SKM-1 treated with dmso at 0.1 percent for 144 hours (cell line): Measurements from ENCODE around the gene DENND5B.
A peak's percentile ranks its signal among the peaks of the same experiment; 100 is the strongest.
"Not testable (repeated sequence)": the region's sequence is repeated elsewhere in the genome, so short reads cannot be mapped to it uniquely, and the experiment has no call there.

ENCODE experiments used
- DNase-seq: peaks from one replicate; lab custom pipeline; 2025; ENCODE audit not compliant: unreplicated experiment; lab: John Stamatoyannopoulos, UW

DENND5B gene

DNA sequence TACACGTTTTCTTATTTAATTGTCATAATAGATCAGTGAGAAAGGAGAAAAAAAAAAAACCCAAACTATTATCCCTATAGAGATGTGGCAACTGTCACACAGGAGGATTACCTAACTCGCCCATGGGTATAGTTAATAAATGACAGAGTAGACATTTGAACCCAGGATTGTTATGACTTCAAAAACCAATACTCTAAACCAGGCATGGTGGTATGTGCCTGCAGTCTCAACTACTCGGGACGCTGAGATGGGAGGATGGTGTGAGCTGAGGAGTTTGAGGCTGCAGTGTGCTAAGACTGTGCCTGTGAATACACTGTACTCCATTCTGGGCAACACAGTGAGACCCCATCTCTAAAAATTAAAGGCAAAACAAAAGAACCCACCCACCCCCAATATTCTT, 114.5 kb downstream of the DENND5B start:
- DNase-seq, result no peak

DNA sequence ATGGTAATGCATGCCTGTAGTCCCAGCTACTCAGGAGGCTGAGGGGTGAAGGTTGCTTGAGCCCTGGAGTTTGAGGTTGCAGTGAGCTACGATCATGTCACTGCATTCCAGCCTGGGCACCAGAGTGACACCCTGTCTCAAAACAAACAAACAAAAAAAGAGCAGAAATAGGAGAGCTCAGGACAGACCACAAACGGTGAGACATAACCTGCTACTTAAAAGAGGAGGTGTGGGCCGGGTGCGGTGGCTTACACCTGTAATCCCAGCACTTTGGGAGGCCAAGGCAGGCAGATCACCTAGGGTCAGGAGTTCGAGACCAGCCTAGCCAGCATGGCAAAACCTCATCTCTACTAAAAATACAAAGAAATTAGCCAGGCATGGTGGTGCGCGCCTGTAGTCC, 115.3 kb downstream of the DENND5B start:
- not testable (repeated sequence) for DNase-seq

DNA sequence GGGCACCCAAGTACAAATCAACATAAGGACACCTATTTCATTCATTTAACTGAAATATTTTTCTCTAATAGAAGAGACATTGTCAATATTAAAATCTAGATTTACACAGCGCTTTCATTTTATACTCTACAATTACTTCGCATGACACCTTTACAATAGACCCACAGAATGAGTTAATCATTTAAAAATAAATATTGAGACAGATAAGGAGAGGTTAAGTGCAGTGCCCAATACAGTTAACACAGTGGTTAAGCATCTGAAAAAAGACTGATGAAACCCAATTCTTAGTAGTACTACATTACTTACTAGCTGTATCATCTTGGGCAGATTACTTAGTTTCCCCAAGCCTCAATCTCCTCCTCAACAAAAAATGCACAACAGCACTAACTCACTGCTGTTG, 116.2 kb downstream of the DENND5B start:
- no peak for DNase-seq

DNA sequence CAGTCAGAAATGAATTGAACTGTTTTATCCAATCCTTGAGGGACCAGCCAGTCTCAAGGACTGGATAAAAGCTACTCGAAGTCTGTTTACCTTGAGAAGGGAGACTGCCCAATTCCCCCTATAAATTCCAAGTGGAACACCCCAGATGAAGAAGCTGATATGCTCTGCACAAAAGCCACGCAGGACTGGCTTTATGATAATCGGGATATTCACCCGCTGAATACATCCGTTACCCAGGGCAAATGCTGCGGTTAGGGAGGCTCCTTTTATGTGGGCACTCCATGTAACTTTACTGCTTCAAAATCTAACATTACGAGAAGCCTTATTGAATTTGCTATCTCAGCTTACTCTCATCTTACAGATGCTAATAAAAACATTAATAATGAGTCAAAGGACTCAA, 119.1 kb downstream of the DENND5B start:
- DNase-seq, result no peak

DNA sequence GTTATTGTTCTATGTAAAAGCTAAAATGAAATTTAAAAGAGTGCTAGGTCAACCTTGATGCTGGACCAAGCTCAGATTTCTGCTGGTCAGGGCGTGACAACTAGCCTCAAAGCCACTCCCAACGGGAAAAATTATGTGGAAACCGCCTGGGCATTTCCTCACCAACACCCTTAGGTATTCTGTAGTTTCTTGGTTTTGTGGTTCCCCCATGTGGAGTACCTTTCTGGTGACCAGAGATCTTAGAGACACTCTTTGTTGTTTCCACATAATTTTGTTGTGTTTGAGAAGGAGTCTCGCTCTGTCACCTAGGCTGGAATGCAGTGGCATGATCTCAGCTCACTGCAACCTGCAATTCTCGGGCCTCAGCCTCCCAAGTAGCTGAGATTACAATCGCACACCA, 119.9 kb downstream of the DENND5B start:
- no peak for DNase-seq

DNA sequence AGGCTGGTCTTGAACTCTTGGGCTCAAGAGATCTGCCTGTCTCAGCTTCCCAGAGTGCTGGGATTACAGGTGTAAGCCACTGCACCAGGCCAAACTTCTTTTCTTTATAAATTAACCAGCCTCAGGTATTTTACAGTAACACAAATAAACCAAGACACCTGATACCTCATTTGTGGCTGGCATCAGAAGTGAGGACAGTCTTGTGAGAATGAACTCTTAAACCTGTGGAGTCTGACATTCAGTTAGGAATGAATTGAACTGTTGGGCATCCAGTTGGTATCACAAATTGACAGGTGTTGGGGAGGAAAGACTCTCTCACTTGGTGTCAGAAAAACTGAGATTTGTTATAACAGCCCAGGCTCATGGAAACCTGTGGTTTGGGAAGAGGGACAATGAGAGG, 120.5 kb downstream of the DENND5B start:
- DNase-seq, result no peak

DNA sequence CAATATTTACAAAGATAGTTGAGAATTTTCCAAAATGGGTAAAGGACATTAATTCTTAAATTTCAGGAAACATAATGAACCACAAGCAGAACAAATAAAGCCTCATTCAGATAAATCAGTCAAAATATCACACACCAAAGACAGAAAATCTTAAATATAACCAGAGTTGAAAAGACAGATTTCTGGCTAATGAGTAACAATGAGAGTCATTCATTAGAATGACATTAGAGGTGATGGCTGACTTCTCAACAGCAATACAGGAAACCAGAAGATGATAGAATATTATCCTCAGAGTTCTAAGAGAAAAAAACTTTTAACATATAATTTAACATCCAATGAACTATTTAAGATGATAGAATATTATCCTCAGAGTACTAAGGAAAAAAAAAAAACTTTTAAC, 124.2 kb downstream of the DENND5B start:
- no peak for DNase-seq

DNA sequence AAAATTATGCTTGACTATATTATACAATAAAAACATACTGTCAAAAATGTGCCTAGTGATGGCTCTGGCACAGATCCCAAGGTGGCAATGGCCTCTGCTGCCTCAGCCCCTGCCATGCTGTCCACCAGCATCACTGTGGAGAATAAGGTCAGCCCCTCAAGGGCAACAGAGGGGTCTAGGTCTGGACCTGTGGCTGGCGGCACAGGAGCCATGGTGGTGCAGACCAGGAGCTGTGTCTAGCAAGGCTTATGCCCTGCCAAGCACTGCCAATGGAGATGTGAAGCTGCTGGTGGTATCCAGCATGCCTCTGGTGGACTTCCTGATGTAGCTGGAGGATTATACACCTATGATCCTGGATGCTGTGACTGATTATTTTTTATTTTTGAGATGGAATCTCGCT, 125.9 kb downstream of the DENND5B start:
- no peak for DNase-seq

DNA sequence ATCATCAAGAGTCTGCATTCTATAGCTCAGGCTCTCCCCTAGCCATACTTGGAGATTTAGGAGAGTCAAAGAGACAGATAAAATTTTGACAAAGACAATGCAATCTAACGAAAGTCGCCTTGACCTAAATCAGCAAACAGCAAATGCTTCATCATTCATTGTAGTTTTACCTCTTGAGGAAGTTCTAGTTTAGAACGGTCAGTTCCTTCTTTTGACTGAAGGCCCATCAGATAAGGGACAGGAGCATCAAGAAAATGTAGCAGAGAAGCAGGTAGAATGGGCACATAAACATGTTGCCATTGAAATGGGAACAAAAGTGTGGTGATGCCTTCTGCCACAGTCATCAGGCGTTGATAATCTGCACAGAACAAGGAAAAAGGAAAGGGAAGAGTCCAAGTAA, 130.9 kb downstream of the DENND5B start:
- DNase-seq, result no peak

DNA sequence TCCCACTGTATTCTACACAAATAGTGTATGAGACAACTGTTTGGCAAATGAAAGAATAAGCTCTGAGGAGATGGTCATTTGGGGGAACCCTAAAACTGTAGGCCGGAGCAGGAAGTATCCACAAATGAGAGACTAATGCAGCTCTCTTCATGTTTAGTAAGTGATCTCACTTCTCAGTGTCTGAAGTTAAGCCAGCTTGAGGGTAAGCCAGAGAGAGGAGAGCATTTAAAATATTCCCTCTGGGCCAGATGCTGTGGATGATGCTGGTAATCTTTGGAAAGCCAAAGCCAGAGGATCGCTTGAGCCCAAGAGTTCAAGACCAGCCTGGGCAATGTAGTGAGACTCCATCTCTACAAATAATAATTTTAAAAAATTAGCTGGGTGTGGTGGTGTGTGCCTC, 134.4 kb downstream of the DENND5B start:
- DNase-seq, result no peak

DNA sequence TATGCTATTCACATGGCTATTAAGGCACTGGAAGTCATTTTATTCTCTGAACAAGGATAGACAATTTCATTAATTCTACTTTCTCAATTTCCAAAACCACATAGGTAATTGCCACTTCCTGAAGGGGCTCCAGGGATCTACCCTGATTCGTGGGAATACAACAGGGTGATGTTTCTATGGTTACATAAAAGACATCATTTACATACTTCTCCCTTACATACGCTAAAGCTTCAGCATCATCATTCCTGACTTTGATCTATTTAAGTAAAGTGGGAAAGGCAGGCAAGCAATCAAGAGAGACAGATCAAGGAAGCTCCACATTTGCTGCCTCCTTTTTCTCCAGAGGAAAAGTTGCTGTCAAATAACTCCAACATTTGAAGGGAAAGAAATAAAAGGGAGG, 146.2 kb downstream of the DENND5B start:
- DNase-seq, result no peak

DNA sequence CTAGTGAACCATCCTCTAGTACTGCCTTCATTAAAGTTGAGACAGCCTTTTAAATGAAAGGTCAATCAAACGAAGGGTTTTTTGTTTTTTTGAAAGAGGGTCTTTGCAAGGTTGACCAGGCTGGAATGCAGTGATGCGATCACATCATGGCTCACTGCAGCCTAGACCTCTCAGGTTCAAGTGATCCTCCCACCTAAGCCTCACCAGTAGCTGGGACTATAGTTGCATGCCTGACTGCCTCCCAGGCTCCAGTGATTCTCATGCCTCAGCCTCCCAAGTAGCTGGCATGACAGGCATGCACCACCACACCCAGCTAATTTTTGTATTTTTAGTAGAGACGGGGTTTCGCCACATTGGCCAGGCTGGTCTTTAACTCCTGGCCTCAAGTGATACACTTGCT, 150.3 kb downstream of the DENND5B start:
- DNase-seq, result no peak

DNA sequence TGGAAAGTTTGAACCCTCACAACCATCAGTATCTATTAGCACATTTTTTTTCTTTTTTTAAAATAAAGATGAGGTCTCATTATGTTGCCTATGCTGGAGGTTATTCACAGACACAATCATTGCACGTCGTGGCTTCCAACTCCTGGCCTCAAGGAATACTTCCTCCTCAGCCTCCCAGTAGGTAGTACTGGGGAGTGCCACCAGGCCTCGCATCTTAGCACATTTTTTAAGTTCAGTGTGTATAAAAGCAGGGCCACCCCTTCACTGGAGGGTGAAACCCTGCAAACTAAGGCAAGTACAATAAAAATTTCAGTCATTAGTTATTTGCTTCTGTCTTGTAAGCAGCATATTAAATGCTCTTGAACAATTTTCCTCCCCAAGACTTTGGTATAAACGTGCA, 150.8 kb downstream of the DENND5B start:
- DNase-seq, result no peak

DNA sequence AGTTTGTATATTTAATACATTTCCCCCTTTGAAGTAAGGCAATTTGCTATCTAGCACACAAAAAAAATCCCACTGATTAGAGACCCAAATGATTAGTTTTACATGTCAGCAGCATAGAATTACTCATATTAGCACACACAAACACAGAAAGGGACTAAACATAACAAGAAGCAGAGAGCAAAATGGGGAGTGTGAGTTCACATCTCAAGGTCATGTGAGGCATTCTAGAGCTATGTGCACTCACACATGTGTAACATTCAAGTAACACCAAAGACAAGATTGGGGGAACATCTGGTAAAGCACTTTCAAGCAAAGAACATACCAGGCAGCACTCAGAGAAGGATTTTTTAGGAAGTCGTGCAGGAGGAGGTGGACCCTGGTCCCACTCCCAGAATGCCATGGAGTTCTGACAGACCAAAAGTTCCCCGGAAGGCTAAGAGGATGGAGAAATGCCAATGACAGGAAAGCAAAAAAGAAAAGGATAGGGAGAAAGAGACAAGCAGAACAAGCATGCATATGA, 159.2 kb downstream of the DENND5B start:
- no peak for DNase-seq

DNA sequence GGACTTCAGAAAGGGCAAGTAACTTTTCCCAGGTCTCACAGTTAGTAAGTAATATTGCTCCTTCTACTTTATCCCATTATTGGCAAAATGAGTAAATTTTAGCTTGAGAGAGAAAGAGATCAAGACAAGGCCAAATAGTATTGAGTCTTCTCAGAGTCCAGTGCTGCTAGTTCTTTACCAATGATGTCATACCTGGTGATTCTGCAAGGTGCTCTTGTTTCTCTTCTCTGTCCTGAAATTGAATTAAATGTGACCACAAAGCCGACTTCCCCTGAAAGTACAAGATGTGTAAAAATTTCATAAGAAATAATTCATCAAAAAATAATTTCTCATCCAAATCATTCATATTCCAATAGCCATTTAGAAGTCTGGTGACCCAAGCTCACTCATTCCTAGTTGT, 167.5 kb downstream of the DENND5B start:
- no peak for DNase-seq

DNA sequence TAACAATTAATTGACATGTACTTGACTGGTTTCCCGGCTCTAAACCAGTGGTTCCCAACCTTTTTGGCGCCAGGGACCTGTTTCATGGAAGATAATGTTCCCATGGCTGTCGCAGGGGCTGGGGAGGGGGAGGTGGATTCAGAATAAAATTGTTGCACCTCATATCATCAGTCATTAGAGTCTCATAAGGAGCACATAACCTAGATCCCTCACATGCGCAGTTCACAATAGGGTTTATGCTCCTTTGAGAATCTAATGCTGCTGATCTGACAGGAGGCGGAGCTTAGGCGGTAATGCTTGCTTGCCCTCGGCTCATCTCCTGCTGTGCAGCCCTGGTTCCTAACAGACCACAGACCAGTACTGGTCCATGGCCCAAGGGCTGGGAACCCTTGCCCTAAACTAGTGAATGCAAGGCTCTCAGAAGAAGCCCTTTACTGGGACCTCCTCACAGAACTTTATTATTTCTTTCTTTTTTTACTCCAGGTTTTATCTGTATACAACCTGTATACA, 178.6 kb downstream of the DENND5B start:
- no peak for DNase-seq

DNA sequence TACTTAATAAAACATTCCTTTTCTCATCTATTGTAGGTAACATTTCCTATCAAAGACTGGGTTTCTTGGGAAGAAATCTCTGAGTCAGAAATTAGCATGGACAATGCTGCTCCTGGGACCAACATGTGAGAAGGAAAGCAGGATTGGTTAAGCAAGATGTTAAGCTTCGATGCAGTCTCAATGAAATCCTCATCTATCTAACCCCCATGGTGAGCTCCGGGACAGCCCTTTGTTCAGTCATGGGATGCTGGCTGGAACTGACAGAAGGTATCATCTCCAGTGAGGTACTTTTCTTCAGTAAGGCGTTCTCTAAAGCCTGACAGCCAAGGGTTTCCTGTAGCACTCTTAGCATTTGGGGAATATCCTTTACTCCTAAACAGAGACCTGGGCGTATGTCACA, 182.2 kb downstream of the DENND5B start:
- no peak for DNase-seq

DNA sequence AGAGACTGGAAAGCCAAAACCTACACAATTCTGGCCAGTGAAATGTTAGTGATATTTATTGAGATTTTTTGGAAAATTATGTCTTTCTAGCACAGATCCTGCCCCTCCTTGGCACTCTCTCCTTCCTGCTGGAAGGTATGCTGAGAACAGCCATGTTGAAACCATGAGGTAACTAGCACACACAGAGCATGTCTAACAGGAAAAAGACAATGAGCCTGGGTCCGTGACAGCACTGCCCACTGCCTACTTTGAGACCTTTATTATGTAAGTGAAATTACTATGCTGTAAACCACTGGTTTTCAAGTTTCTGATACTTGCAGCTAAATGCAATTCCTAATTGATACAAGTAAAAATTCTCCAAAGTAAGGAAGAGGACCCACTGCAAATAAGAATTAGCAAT, 183.4 kb downstream of the DENND5B start:
- no peak for DNase-seq

DNA sequence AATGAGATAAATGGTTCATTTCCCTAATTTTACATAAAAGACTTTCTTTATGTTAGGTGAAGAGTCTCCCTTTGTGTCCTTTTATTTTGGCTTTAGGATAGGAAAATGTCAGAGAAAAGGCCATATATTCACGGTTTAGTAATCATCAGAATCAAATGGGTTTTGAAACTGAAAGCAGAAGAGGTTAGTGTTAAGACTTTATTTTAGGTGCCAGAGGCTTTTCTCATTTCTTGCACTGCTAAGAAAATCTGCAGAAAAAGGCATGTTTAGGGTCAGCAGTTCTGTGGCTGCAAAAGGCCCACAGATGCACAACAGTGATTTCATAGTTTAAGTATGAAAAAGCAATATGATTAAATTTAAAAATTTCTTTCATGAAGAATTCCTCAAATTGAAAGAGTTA, 184.6 kb downstream of the DENND5B start:
- DNase-seq, result no peak

DNA sequence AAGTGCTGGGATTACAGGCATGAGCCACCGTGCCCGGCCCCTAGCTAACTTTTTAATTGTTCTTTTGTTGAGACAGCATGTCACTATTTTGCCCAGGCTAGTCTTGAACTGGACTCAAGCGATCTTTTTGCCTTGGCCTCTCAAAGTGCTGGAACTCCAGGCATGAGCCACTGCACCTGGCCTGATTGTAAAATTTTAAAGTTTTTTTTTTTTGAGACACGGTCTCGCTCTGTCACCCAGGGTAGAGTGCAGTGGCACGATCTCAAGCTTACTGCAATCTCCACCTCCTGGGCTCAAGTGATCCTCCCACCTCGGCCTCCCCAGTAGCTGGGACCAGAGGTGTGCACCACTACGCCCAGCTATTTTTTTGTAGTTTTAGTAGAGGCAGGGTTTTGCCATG, 185.9 kb downstream of the DENND5B start:
- DNase-seq, result no peak

DNA sequence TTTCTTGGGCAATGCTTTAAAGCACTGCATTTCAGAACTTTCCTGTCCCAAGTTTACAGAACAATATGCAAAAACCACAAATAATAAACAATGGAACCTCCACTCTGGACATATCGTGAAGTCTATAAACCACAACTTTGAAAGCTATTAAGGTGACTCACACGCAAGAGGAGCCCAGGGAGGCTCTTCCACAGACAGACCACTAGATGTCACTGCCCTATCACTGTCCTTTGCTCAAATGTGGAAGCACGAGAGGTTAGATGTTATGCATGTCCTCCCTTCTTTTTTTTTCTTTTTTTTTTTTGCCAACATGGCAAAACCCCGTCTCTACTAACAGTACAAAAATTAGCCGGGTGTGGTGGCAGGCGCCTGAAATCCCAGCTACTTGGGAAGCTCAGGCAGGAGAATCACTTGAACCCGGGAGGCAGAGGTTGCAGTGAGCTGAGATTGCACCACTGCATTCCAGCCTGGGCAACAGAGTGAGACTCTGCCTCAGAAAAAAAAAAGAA, 187.8 kb downstream of the DENND5B start:
- peak; percentile 50 for DNase-seq

DNA sequence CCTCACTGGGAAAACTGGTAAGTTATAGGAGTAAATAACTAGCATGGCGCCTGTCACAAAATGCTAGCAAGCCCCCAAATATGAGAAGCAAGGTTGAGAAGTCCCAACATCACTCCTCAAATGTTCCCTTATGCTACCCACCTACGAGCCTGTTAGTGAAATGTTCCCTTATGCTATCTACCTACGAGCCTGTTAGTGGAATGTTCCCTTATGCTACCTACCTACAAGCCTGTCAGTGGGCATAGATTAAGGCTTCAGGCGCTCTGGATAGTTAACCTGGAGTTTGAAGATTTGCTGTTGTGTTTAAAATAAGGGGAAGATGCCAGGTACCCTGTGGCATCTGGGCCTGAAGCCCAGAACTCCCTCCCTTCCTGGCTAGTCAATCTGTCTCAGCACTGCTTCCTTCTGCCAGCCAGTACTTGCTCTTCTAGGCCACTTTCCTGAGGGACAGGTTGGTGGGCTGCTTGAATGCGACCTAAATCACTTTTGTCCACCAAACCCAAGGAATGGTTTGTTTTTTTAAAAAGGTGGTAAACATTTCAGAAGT, 197.9 kb downstream of the DENND5B start:
- no peak for DNase-seq

DNA sequence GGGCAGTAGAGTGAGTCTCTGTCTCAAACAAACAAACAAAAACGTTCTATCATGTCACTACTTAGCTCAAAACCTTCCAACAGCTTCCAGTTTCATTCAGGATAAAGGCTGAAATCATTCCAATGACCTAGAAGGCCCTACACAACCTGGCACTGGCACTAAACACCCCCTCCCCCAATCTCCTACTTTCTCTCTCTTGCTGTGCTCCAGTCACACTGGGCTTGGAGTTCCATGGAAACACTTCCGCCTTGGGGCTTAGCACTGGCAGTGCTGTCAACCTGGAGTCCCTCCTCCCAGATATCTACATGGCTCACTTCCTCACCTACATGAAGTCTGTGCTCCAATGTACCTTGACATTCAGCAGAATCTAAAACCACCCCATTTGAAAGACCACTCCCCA, 199.9 kb downstream of the DENND5B start:
- DNase-seq, result no peak
